Uterus (tissue), 4 donors: ENCODE results near the gene SAPCD1. TPM values are rescaled to one million over a fixed set of nuclear protein-coding genes. Genes with fewer than 3 reads are reported as not detected.

Source experiments
- DNase-seq, 2 donors: peaks; one replicate each; pipeline ENCODE4 v3.0.0-alpha.2; 2019 to 2020
- H3K27ac ChIP-seq, 2 donors: fragments of 200-600 bp; sonication (generic); 1 replicate in 1 of 2; 2 replicates in 1 of 2; pipeline ENCODE4 v1.5.1; 2016 to 2018
- H3K27me3 ChIP-seq, 2 donors: fragments of 200-600 bp; sonication (generic); one replicate each; pipeline ENCODE4 v1.5.1; 2018 to 2019; ENCODE audit warnings: control low read depth in 1 of 2
- H3K36me3 ChIP-seq, 2 donors: fragments of 200-600 bp; sonication (generic); one replicate each; pipeline ENCODE4 v1.5.1; 2019; ENCODE audit warnings: control low read depth in 1 of 2
- H3K4me1 ChIP-seq, 2 donors: fragments of 200-600 bp; sonication (generic); one replicate each; pipeline ENCODE4 v1.5.1; 2018 to 2019; ENCODE audit warnings: control low read depth in 1 of 2
- H3K4me3 ChIP-seq, 2 donors: fragments of 200-600 bp; sonication (generic); 1 replicate in 1 of 2; 2 replicates in 1 of 2; pipeline ENCODE4 v1.5.1; 2018 to 2019; ENCODE audit warnings: mild to moderate bottlenecking in 1 of 2
- H3K9me3 ChIP-seq, 2 donors: fragments of 200-600 bp; sonication (generic); one replicate each; pipeline ENCODE4 v1.5.1; 2019; ENCODE audit warnings: control low read depth in 1 of 2
- CTCF ChIP-seq, 4 experiments: fragments of 200-600 bp in 2 of 4; fragments of 450-650 bp in 2 of 4; sonication (generic) in 2 of 4; IDR thresholded peaks; one replicate each; pipeline ENCODE4 v1.5.1; 2016 to 2019; ENCODE audit warnings: antibody characterized with exemption in 4 of 4, mild to moderate bottlenecking in 2 of 4, moderate library complexity in 1 of 4
- POLR2A ChIP-seq, 2 donors: fragments of 450-650 bp; IDR thresholded peaks; one replicate each; pipeline ENCODE4 v1.6.1; 2016; ENCODE audit warnings: antibody characterized with exemption in 2 of 2, mild to moderate bottlenecking in 1 of 2, moderate library complexity in 1 of 2
- intact Hi-C: fragments of 100-400 bp; cut with DNase I; formaldehyde crosslinking; loops from one replicate; pipeline ENCODE4 v1.15.1; 2023; ENCODE audit warnings: low total_unique reads
- total RNA-seq, 4 donors: library from RNA; depleted of rRNA in 3 of 4; stranded (reverse); fragments of >200 nt in 3 of 4; gene quantifications; one replicate each; pipeline versions ENCODE4 v1.1.0 to v1.2.4, GENCODE V29; 2014 to 2023
- donor health status: DM: yes; HTN: yes; CAD: no.

Gene SAPCD1
- total RNA-seq, 4 donors from 2014 or later: 1.7 to 4.4 TPM; not detected in 2

- no peaks in the 10 kb centered on the region for H3K9me3 ChIP-seq
- no peaks in the 10 kb centered on the region for H3K27me3 ChIP-seq
- H3K27ac ChIP-seq: peak overlapping the region; percentile 84 to 88
- H3K4me3 ChIP-seq: no peak overlapping the region
- peaks cover 5 to 8% of the 10 kb centered on the region in 2 donors for H3K4me1 ChIP-seq
- DNase-seq: no peak
- no peaks in the 10 kb centered on the region for H3K36me3 ChIP-seq
- TF ChIP-seq CTCF (IDR thresholded peaks at IDR 0.05) (no peak), POLR2A (IDR thresholded peaks at IDR 0.05) (no peak)
- intact Hi-C loops: no loop called here
Measured at GRCh38 chr6:31778193-31778592, 15.7 kb downstream of the SAPCD1 start.

GRCh38 chr6:31778999-31779885 lies 16.8 kb downstream of the SAPCD1 start:
- DNase-seq: no peak
- Histone ChIP-seq H3K27me3 (no peaks in the 10 kb centered on the region), H3K27ac (no peak overlapping the region), H3K4me1 (peaks cover 5 to 8% of the 10 kb centered on the region in 2 donors), H3K4me3 (no peak overlapping the region), H3K9me3 (no peaks in the 10 kb centered on the region), H3K36me3 (no peaks in the 10 kb centered on the region)
- no peak for TF ChIP-seq CTCF (IDR thresholded peaks at IDR 0.05)
- no peak for TF ChIP-seq POLR2A (IDR thresholded peaks at IDR 0.05)
- intact Hi-C loops: no loop called here

GRCh38 chr6:31779908-31780307 lies 17.5 kb downstream of the SAPCD1 start:
- H3K4me1 ChIP-seq: peaks cover 5 to 8% of the 10 kb centered on the region in 2 donors
- H3K4me3 ChIP-seq: no peak overlapping the region
- no peak for DNase-seq
- H3K36me3 ChIP-seq: no peaks in the 10 kb centered on the region
- H3K27ac ChIP-seq: no peak overlapping the region
- intact Hi-C loops: no loop called here
- no peaks in the 10 kb centered on the region for H3K9me3 ChIP-seq
- TF ChIP-seq CTCF (IDR thresholded peaks at IDR 0.05) (no peak), POLR2A (IDR thresholded peaks at IDR 0.05) (no peak)
- no peaks in the 10 kb centered on the region for H3K27me3 ChIP-seq

GRCh38 chr6:31780507-31781243 lies 18.2 kb downstream of the SAPCD1 start:
- DNase-seq: no peak
- peaks cover 5 to 8% of the 10 kb centered on the region in 2 donors for H3K4me1 ChIP-seq
- H3K36me3 ChIP-seq: no peaks in the 10 kb centered on the region
- no peaks in the 10 kb centered on the region for H3K9me3 ChIP-seq
- H3K27ac ChIP-seq: no peak overlapping the region
- H3K4me3 ChIP-seq: no peak overlapping the region
- TF ChIP-seq POLR2A (IDR thresholded peaks at IDR 0.05) (no peak), CTCF (IDR thresholded peaks at IDR 0.05) (no peak)
- no peaks in the 10 kb centered on the region for H3K27me3 ChIP-seq
- intact Hi-C loops: no loop called here
